ENCODE results near the gene SRP14.

Gene SRP14

DNA sequence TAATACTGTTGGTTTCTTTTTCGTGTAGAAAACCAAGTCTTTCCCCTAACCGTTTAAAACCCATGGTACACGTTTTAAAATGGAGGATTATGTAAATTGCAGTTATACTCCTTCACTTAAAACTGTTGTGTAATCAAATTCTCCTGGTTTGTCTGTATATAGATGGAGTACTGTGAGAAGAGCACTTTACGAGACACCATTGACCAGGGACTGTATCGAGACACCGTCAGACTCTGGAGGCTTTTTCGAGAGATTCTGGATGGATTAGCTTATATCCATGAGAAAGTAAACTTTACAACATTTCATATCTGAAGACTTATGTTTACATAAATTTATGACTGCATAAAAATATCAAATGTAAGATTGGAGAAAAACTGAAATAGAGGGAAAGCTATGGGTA lies 51.2 kb downstream of the SRP14 start:
- H3K9me3 ChIP-seq (ENCODE audit: control insufficient read depth, low read length) = no peaks in the 10 kb centered on the region
- no peak overlapping the region for H3K4me3 ChIP-seq (ENCODE audit: insufficient read depth, low read depth, low read length, poor library complexity, severe bottlenecking)
- H3K27ac ChIP-seq (ENCODE audit: insufficient read depth, low read length, poor library complexity, severe bottlenecking) = no peak overlapping the region
- H3K4me1 ChIP-seq (ENCODE audit: control insufficient read depth, insufficient read depth, low read length, poor library complexity, severe bottlenecking) = no peaks in the 10 kb centered on the region
- no peaks in the 10 kb centered on the region for H3K27me3 ChIP-seq (replicated peaks; ENCODE audit: control insufficient read depth, insufficient read depth, low read length, poor library complexity, severe bottlenecking)
- peaks cover 27% of the 10 kb centered on the region for H3K36me3 ChIP-seq (ENCODE audit: control insufficient read depth, insufficient read depth, low read length)
- no peak for DNase-seq
